ENCODE measurements around the gene SORCS1. TPM values are rescaled to one million over a fixed set of nuclear protein-coding genes. Genes with fewer than 3 reads are reported as not detected.
"Not testable (repeated sequence)": the region's sequence is repeated elsewhere in the genome, so short reads cannot be mapped to it uniquely, and the experiment has no call there.

SORCS1 gene
- total and polyA plus RNA-seq, 2 donors (not counting 1 experiment from before 2014, with no cell fraction given) = not detected

- Histone ChIP-seq H3K9ac (ENCODE audit: low read length) (no peak overlapping the region), H3K27ac (ENCODE audit: low read length in 2 of 2) (no peak overlapping the region), H3K9me3 (ENCODE audit: control extremely low read depth in 1 of 3, control insufficient read depth in 2 of 3, insufficient read depth in 1 of 3, low read length in 2 of 3) (peaks cover 0 to 4% (median 0%) of the 10 kb centered on the region in 3 donors), H3K4me3 (ENCODE audit: control extremely low read depth in 1 of 5, extremely low read depth in 1 of 5, insufficient read depth in 1 of 5, low read depth in 2 of 5, low read length in 4 of 5) (no peak overlapping the region), H4K20me1 (ENCODE audit: control insufficient read depth, insufficient read depth, low read length, poor library complexity, severe bottlenecking) (no peaks in the 10 kb centered on the region), H3K4me1 (ENCODE audit: control insufficient read depth in 2 of 2, insufficient read depth in 2 of 2, low read length in 2 of 2) (peaks cover 5 to 9% of the 10 kb centered on the region in 2 donors), H3K27me3 (replicated peaks in 1 of 4; ENCODE audit: control extremely low read depth in 1 of 4, control insufficient read depth in 3 of 4, insufficient read depth in 4 of 4, low read length in 3 of 4) (no peaks in the 10 kb centered on the region), H3K4me2 (replicated peaks; ENCODE audit: low read depth, low read length, poor library complexity, severe bottlenecking) (no peak overlapping the region), H2AFZ (ENCODE audit: insufficient read depth, low read depth, low read length, poor library complexity, severe bottlenecking) (no peak overlapping the region), H3K79me2 (ENCODE audit: control insufficient read depth, insufficient read depth, low read length) (no peaks in the 10 kb centered on the region), H3K36me3 (replicated peaks in 1 of 2; ENCODE audit: control extremely low read depth in 1 of 2, control insufficient read depth in 1 of 2, extremely low read depth in 1 of 2, insufficient read depth in 2 of 2, low read length in 1 of 2) (no peaks in the 10 kb centered on the region)
- no peaks in the 10 kb centered on the region for H3K9me3 Mint-ChIP-seq (ENCODE audit: insufficient read depth)
- intact Hi-C loops (cut with micrococcal nuclease) = no loop called here
- H3K27me3 Mint-ChIP-seq = no peaks in the 10 kb centered on the region
- no peak overlapping the region for H3K27ac Mint-ChIP-seq
- H3K4me1 Mint-ChIP-seq = peaks cover 7% of the 10 kb centered on the region
- ChIA-PET CTCF (interaction anchor here (0.6 kb wide), 1 partner anchor 745 kb away, joined by 3 read pairs; no protein-coding TSS in a partner anchor), POLR2A (no interaction called here)
- no peak for DNase-seq
- no peak overlapping the region for H3K4me3 Mint-ChIP-seq
- no peak for TF ChIP-seq EZH2 (IDR thresholded peaks at IDR 0.05; ENCODE audit: borderline replicate concordance, insufficient read depth, low read depth, low read length, poor library complexity, severe bottlenecking)
- TF ChIP-seq, protein P1, sequence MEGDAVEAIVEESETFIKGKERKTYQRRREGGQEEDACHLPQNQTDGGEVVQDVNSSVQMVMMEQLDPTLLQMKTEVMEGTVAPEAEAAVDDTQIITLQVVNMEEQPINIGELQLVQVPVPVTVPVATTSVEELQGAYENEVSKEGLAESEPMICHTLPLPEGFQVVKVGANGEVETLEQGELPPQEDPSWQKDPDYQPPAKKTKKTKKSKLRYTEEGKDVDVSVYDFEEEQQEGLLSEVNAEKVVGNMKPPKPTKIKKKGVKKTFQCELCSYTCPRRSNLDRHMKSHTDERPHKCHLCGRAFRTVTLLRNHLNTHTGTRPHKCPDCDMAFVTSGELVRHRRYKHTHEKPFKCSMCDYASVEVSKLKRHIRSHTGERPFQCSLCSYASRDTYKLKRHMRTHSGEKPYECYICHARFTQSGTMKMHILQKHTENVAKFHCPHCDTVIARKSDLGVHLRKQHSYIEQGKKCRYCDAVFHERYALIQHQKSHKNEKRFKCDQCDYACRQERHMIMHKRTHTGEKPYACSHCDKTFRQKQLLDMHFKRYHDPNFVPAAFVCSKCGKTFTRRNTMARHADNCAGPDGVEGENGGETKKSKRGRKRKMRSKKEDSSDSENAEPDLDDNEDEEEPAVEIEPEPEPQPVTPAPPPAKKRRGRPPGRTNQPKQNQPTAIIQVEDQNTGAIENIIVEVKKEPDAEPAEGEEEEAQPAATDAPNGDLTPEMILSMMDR (IDR thresholded peaks at IDR 0.05) = no peak
- ATAC-seq (ENCODE audit: low read depth) = no peak
- WGBS (ENCODE audit: insufficient coverage) = no CpG with 5 or more reads among the region's 1 CpG
Observed at GRCh38 chr10:106930751-106931150, 233.8 kb downstream of the SORCS1 start.

DNA sequence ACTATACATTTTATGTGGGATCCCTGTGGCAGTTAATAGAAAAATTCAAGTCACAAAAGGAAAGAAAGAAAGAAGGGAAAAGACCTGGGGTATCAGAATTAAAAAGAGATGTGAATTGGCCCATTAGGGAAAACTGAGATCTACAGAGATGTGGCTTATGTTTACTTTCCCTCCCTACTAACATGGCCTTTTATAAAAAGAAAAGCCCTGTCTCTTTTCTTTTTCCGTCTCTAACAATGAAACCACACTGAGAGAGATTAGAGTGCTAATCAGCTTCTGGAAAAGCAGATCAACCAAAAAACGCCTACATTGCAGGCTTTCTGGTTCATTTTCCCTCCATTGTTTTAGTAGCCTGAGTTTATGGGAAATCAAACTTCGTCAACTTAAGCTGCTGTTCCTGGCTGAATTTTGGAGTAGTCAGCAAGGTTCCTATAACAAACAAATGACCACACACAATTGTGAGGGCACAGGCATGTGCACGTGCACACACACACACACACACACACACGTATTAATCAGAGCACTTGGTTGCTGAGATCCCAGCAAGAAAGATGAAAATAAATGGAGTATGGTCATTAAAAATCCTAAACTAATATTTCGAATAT, 235.1 kb downstream of the SORCS1 start:
- no peaks in the 10 kb centered on the region for H3K79me2 ChIP-seq (ENCODE audit: control insufficient read depth, insufficient read depth, low read length)
- WGBS (ENCODE audit: insufficient coverage) = 80% methylated on average over 1 of the region's 6 CpGs
- no peak overlapping the region for H3K27ac ChIP-seq (ENCODE audit: low read length in 2 of 2)
- ChIA-PET POLR2A (no interaction called here), CTCF (no interaction called here)
- Mint-ChIP-seq H3K27ac (no peak overlapping the region), H3K9me3 (ENCODE audit: insufficient read depth) (no peaks in the 10 kb centered on the region), H3K4me3 (no peak overlapping the region), H3K27me3 (no peaks in the 10 kb centered on the region), H3K4me1 (peaks cover under 1% of the 10 kb centered on the region)
- H3K27me3 ChIP-seq (replicated peaks in 1 of 4; ENCODE audit: control extremely low read depth in 1 of 4, control insufficient read depth in 3 of 4, insufficient read depth in 4 of 4, low read length in 3 of 4) = no peaks in the 10 kb centered on the region
- intact Hi-C loops (cut with micrococcal nuclease) = no loop called here
- H2AFZ ChIP-seq (ENCODE audit: insufficient read depth, low read depth, low read length, poor library complexity, severe bottlenecking) = no peak overlapping the region
- DNase-seq = no peak
- no peaks in the 10 kb centered on the region for H3K36me3 ChIP-seq (replicated peaks in 1 of 2; ENCODE audit: control extremely low read depth in 1 of 2, control insufficient read depth in 1 of 2, extremely low read depth in 1 of 2, insufficient read depth in 2 of 2, low read length in 1 of 2)
- H3K9me3 ChIP-seq (ENCODE audit: control extremely low read depth in 1 of 3, control insufficient read depth in 2 of 3, insufficient read depth in 1 of 3, low read length in 2 of 3) = peaks cover 0 to 4% (median 0%) of the 10 kb centered on the region in 3 donors
- H3K4me2 ChIP-seq (replicated peaks; ENCODE audit: low read depth, low read length, poor library complexity, severe bottlenecking) = no peak overlapping the region
- no peaks in the 10 kb centered on the region for H4K20me1 ChIP-seq (ENCODE audit: control insufficient read depth, insufficient read depth, low read length, poor library complexity, severe bottlenecking)
- H3K4me1 ChIP-seq (ENCODE audit: control insufficient read depth in 2 of 2, insufficient read depth in 2 of 2, low read length in 2 of 2) = peaks cover 0 to 4% of the 10 kb centered on the region in 2 donors
- H3K4me3 ChIP-seq (ENCODE audit: control extremely low read depth in 1 of 5, extremely low read depth in 1 of 5, insufficient read depth in 1 of 5, low read depth in 2 of 5, low read length in 4 of 5) = no peak overlapping the region
- no peak overlapping the region for H3K9ac ChIP-seq (ENCODE audit: low read length)
- no peak for ATAC-seq (ENCODE audit: low read depth)
- no peak for TF ChIP-seq EZH2 (IDR thresholded peaks at IDR 0.05; ENCODE audit: borderline replicate concordance, insufficient read depth, low read depth, low read length, poor library complexity, severe bottlenecking)
- TF ChIP-seq, protein P1 (IDR thresholded peaks at IDR 0.05) = no peak

DNA sequence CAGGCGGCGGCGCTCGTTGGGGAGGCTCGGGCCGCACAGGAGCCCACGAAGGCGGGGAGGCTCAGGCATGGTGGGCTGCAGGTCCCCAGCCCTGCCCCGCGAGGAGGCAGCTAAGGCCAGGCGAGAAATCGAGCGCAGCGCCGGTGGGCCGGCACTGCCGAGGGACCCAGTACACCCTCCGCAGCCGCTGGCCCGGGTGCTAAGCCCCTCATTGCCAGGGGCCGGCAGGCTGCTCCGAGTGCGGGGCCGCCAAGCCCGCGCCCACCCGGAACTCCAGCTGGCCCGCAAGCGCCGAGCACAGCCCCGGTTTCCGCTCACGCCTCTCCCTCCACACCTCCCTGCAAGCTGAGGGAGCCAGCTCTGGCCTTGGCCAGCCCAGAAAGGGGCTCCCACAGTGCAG, 236.4 kb downstream of the SORCS1 start:
- POLR2A ChIA-PET; ATAC-seq (ENCODE audit: low read depth); H4K20me1 ChIP-seq (ENCODE audit: control insufficient read depth, insufficient read depth, low read length, poor library complexity, severe bottlenecking); H3K79me2 ChIP-seq (ENCODE audit: control insufficient read depth, insufficient read depth, low read length); H3K4me3 Mint-ChIP-seq; H3K9me3 Mint-ChIP-seq (ENCODE audit: insufficient read depth); H3K4me2 ChIP-seq (replicated peaks; ENCODE audit: low read depth, low read length, poor library complexity, severe bottlenecking); H3K4me1 Mint-ChIP-seq; H3K4me3 ChIP-seq (ENCODE audit: control extremely low read depth in 1 of 5, extremely low read depth in 1 of 5, insufficient read depth in 1 of 5, low read depth in 2 of 5, low read length in 4 of 5); H3K9ac ChIP-seq (ENCODE audit: low read length); CTCF ChIA-PET; H3K4me1 ChIP-seq (ENCODE audit: control insufficient read depth in 2 of 2, insufficient read depth in 2 of 2, low read length in 2 of 2); intact Hi-C loops (cut with micrococcal nuclease); H3K27me3 ChIP-seq (replicated peaks in 1 of 4; ENCODE audit: control extremely low read depth in 1 of 4, control insufficient read depth in 3 of 4, insufficient read depth in 4 of 4, low read length in 3 of 4); H2AFZ ChIP-seq (ENCODE audit: insufficient read depth, low read depth, low read length, poor library complexity, severe bottlenecking); H3K27me3 Mint-ChIP-seq; H3K9me3 ChIP-seq (ENCODE audit: control extremely low read depth in 1 of 3, control insufficient read depth in 2 of 3, insufficient read depth in 1 of 3, low read length in 2 of 3); H3K27ac Mint-ChIP-seq; DNase-seq; H3K27ac ChIP-seq (ENCODE audit: low read length in 2 of 2); H3K36me3 ChIP-seq (replicated peaks in 1 of 2; ENCODE audit: control extremely low read depth in 1 of 2, control insufficient read depth in 1 of 2, extremely low read depth in 1 of 2, insufficient read depth in 2 of 2, low read length in 1 of 2): not testable (repeated sequence)
- WGBS (ENCODE audit: insufficient coverage) = 96% methylated on average over 33 of the region's 33 CpGs
